K562 (cell line): ENCODE data around the gene B4GALNT4. TPM values are rescaled to one million over a fixed set of nuclear protein-coding genes. Genes with fewer than 3 reads are reported as not detected.

Source experiments
- ATAC-seq: fragments of 200-7000 bp; cut with Tn5 transposase; 3 replicates; pipeline ENCODE4 v1.9.1; 2020; ENCODE audit warnings: moderate library complexity
- BruUV-seq: library from RNA; stranded (reverse); fragments of 400-500 nt; replicated peaks from 2 replicates; lab custom pipeline; 2021; lab: Mats Ljungman, UMichigan
- CTCF ChIA-PET: fragments of 300-600 bp; formaldehyde crosslinking; extraction: SDS; loops from one replicate; lab custom pipeline; 2021; ENCODE audit warnings: low intra/inter-chr PET ratio; lab: Yijun Ruan, JAX
- POLR2A ChIA-PET: fragments of 300-600, 350-650 bp; sonication (Branson Sonifier 250); formaldehyde crosslinking; extraction: SDS; loops from one replicate; lab custom pipeline; 2021; ENCODE audit warnings: antibody characterized with exemption, inconsistent platforms; lab: Yijun Ruan, JAX
- DNase-seq, 4 experiments: peaks; one replicate each; pipeline versions ENCODE4 v3.0.0 to v3.0.0-alpha.2; 2011 to 2018; ENCODE audit warnings: low spot score in 3 of 4, mixed read lengths in 3 of 4; ENCODE audit errors: extremely low read depth in 1 of 4
- FAIRE-seq: peaks from 2 replicates; lab custom pipeline; 2011; peaks lifted over from hg19 to GRCh38; lab: Jason Lieb, UNC
- H2AFZ ChIP-seq: 2 replicates; pipeline ENCODE4 v1.6.0; 2011; ENCODE audit warnings: low read depth, low read length, control low read depth, inconsistent platforms
- H3K27ac ChIP-seq: fragments of 200-600 bp; 3 replicates; pipeline ENCODE4 v1.8.0; 2011; ENCODE audit warnings: low read depth, mild to moderate bottlenecking, control low read depth, inconsistent platforms, low read length, moderate library complexity, mixed read lengths; ENCODE audit errors: extremely low read depth
- H3K27me3 ChIP-seq, 2 experiments: fragments of 300-600 bp in 1 of 2; 2 replicates in 1 of 2; 3 replicates in 1 of 2; pipeline versions ENCODE4 v1.6.0 to v1.8.0; 2011; ENCODE audit warnings: inconsistent platforms in 2 of 2, low read length in 2 of 2, mild to moderate bottlenecking in 1 of 2, mixed read lengths in 1 of 2, moderate library complexity in 1 of 2; ENCODE audit not compliant: control insufficient read depth in 2 of 2, insufficient read depth in 2 of 2
- H3K36me3 ChIP-seq: fragments of 300-600 bp; 3 replicates; pipeline ENCODE4 v1.8.0; 2011; ENCODE audit warnings: mild to moderate bottlenecking, low read length, inconsistent platforms; ENCODE audit not compliant: control insufficient read depth, insufficient read depth
- H3K4me1 ChIP-seq, 2 experiments: fragments of 200-600 bp in 1 of 2; replicated peaks in 1 of 2; 2 replicates in 1 of 2; 3 replicates in 1 of 2; pipeline versions ENCODE4 v1.5.1 to v1.8.0; 2011; ENCODE audit warnings: inconsistent platforms in 2 of 2, low read length in 2 of 2, mild to moderate bottlenecking in 1 of 2, mixed read lengths in 1 of 2, moderate library complexity in 1 of 2; ENCODE audit not compliant: control insufficient read depth in 2 of 2, insufficient read depth in 2 of 2
- H3K4me2 ChIP-seq: 2 replicates; pipeline ENCODE4 v1.6.1; 2011; ENCODE audit warnings: low read length, control low read depth, inconsistent platforms, mixed read lengths; ENCODE audit not compliant: insufficient read depth
- H3K4me3 ChIP-seq: fragments of 200-600 bp; sonication (generic), shearing (Covaris generic); 2 replicates; pipeline ENCODE4 v1.5.1; 2016; ENCODE audit warnings: control low read depth, inconsistent platforms
- H3K79me2 ChIP-seq: fragments of 200-600 bp; 3 replicates; pipeline ENCODE4 v1.8.0; 2011; ENCODE audit warnings: low read length, inconsistent platforms; ENCODE audit not compliant: control insufficient read depth, insufficient read depth
- H3K9ac ChIP-seq, 2 experiments: 2 replicates each; pipeline versions ENCODE4 v1.6.0 to v1.6.1; 2011; ENCODE audit warnings: low read depth in 2 of 2, low read length in 2 of 2, control low read depth in 1 of 2, inconsistent platforms in 1 of 2, mild to moderate bottlenecking in 1 of 2, mixed read lengths in 1 of 2; ENCODE audit not compliant: insufficient read depth in 1 of 2
- H3K9me1 ChIP-seq: one replicate; pipeline ENCODE4 v1.6.0; 2011; ENCODE audit warnings: inconsistent platforms, mild to moderate bottlenecking, low read length, moderate library complexity; ENCODE audit not compliant: control insufficient read depth, insufficient read depth
- H3K9me3 ChIP-seq: replicated peaks from 2 replicates; pipeline ENCODE4 v1.5.1; 2011; ENCODE audit warnings: low read depth, low read length, inconsistent platforms; ENCODE audit not compliant: control insufficient read depth, insufficient read depth
- H4K20me1 ChIP-seq: replicated peaks from 2 replicates; pipeline ENCODE4 v1.6.1; 2011; ENCODE audit warnings: low read length, inconsistent platforms, mixed read lengths; ENCODE audit not compliant: control insufficient read depth, insufficient read depth
- BCOR ChIP-seq: fragments of 450-650 bp; IDR thresholded peaks from 2 replicates; pipeline ENCODE4 v1.6.1; 2016
- CAMTA2 ChIP-seq: fragments of 250-450 bp; sonication (Bioruptor Pico); conservative IDR thresholded peaks from 2 replicates; pipeline ENCODE4 v1.5.1; 2022
- EP400 ChIP-seq: fragments of 450-650 bp; IDR thresholded peaks from 2 replicates; pipeline ENCODE4 v1.6.1; 2017; ENCODE audit warnings: antibody characterized with exemption, mild to moderate bottlenecking, moderate library complexity
- HIVEP1 ChIP-seq: fragments of 250-450 bp; sonication (Bioruptor Pico); IDR thresholded peaks from 2 replicates; pipeline ENCODE4 v1.4.0; 2020; ENCODE audit warnings: mild to moderate bottlenecking
- ILF3 ChIP-seq: fragments of 450-650 bp; IDR thresholded peaks from 2 replicates; pipeline ENCODE4 v1.6.1; 2018; ENCODE audit warnings: antibody characterized with exemption, mild to moderate bottlenecking, moderate library complexity, borderline replicate concordance
- MTA2 ChIP-seq: fragments of 450-650 bp; IDR thresholded peaks from 2 replicates; pipeline ENCODE4 v1.6.1; 2016; ENCODE audit warnings: low read depth
- MYBL2 ChIP-seq, 2 experiments: fragments of 450-650 bp in 1 of 2; sonication (generic) in 1 of 2; formaldehyde crosslinking in 1 of 2; IDR thresholded peaks; 2 replicates each; pipeline versions ENCODE4 v1.6.1 to v1.8.1; 2017 to 2022; ENCODE audit warnings: borderline replicate concordance in 1 of 2, inconsistent platforms in 1 of 2, low read depth in 1 of 2, mild to moderate bottlenecking in 1 of 2, missing genetic modification reagents in 1 of 2, moderate library complexity in 1 of 2
- NFIX ChIP-seq: fragments of 250-450 bp; sonication (Bioruptor Pico); IDR thresholded peaks from 2 replicates; pipeline ENCODE4 v1.4.0; 2020; ENCODE audit warnings: low read depth, mild to moderate bottlenecking, moderate library complexity
- NFRKB ChIP-seq: fragments of 450-650 bp; IDR thresholded peaks from 2 replicates; pipeline ENCODE4 v1.6.1; 2016; ENCODE audit warnings: low read depth
- POU5F1 ChIP-seq: fragments of 150-350 bp; IDR thresholded peaks from 2 replicates; pipeline ENCODE4 v1.6.1; 2014; ENCODE audit warnings: borderline replicate concordance, low read length, low read depth, mild to moderate bottlenecking; ENCODE audit not compliant: partially characterized antibody
- SMARCB1 ChIP-seq: IDR thresholded peaks from 2 replicates; pipeline ENCODE4 v1.6.1; 2011; ENCODE audit warnings: improper control_type of control experiment, low read depth; ENCODE audit not compliant: insufficient read length
- SMARCC2 ChIP-seq: fragments of 450-650 bp; IDR thresholded peaks from 2 replicates; pipeline ENCODE4 v1.6.1; 2017; ENCODE audit warnings: antibody characterized with exemption, moderate library complexity, mild to moderate bottlenecking, low read depth
- TCF3 ChIP-seq: sonication (generic); formaldehyde crosslinking; IDR thresholded peaks from 2 replicates; pipeline ENCODE4 v1.4.0; 2020; ENCODE audit warnings: mild to moderate bottlenecking, missing genetic modification reagents
- ZC3H11A ChIP-seq: IDR thresholded peaks from 2 replicates; pipeline ENCODE4 v1.6.1; 2012; ENCODE audit warnings: low read depth, low read length, improper control_type of control experiment
- ZKSCAN3 ChIP-seq: fragments of 250-450 bp; sonication (Bioruptor Pico); IDR thresholded peaks from 2 replicates; pipeline ENCODE4 v1.4.0; 2020
- ZNF175 ChIP-seq: fragments of 200-800 bp; sonication (Bioruptor generic); IDR thresholded peaks from 2 replicates; pipeline ENCODE4 v1.6.1; 2016; ENCODE audit warnings: low read depth, mild to moderate bottlenecking, missing genetic modification characterization, missing compliant biosample characterization
- ZNF311 ChIP-seq: fragments of 250-450 bp; sonication (Bioruptor Pico); IDR thresholded peaks from 2 replicates; pipeline ENCODE4 v1.4.0; 2020; ENCODE audit warnings: mild to moderate bottlenecking, moderate library complexity
- WGBS: fragments of 100-300 bp; shearing (Covaris generic); methylation state at CpG from one replicate; pipeline ENCODE4 v1.1.6; 2016; ENCODE audit warnings: low coverage, mixed read lengths; ENCODE audit not compliant: insufficient coverage; ENCODE audit errors: missing lambda C conversion rate; 5-methylcytosine and 5-hydroxymethylcytosine counted together
- in situ Hi-C: fragments of 300-500 bp; cut with MboI; formaldehyde crosslinking; loops from 4 replicates; pipeline ENCODE4 v1.15.0; 2018; ENCODE audit warnings: inconsistent platforms, mixed read lengths
- intact Hi-C: fragments of 100-400 bp; cut with micrococcal nuclease; formaldehyde crosslinking; loops from 2 replicates; pipeline ENCODE4 v1.14.2; 2022
- polyA plus RNA-seq, 8 experiments: library from polyadenylated mRNA; depleted of rRNA in 4 of 8; stranded (reverse) in 5 of 8; unstranded in 3 of 8; fragments of >200 nt; fragmentation: Nextera tagmentation in 2 of 8; fragmentation: Illumina TruSeq in 1 of 8; extraction: Ambion mirVana in 2 of 8; extraction: Trizol in 1 of 8; gene quantifications; 2 replicates each; pipeline versions ENCODE4 v1.2.1 to v1.2.3, GENCODE V29; 2011 to 2014; ENCODE audit warnings: inconsistent platforms in 1 of 8, missing spikeins in 1 of 8
- total RNA-seq, 7 experiments: library from RNA; depleted of rRNA in 6 of 7; stranded (reverse); fragments of >200 nt in 6 of 7; fragmentation: Illumina TruSeq in 2 of 7; extraction: Trizol in 2 of 7; gene quantifications; 2 replicates each; pipeline versions ENCODE4 v1.2.1 to v1.2.3, GENCODE V29; 2011 to 2021; ENCODE audit warnings: low replicate concordance in 1 of 7
- TF ChIP-seq, protein P1 (sequence below): fragments of 250-450 bp; sonication (Bioruptor Pico); IDR thresholded peaks from 2 replicates; pipeline ENCODE4 v1.5.0; 2022; ENCODE audit warnings: mild to moderate bottlenecking
- TF ChIP-seq, protein P2 (sequence below): sonication (generic); formaldehyde crosslinking; IDR thresholded peaks from 2 replicates; pipeline ENCODE4 v1.8.0; 2023; ENCODE audit warnings: mild to moderate bottlenecking, missing genetic modification reagents
- TF ChIP-seq, protein P3 (sequence below): fragments of 450-650 bp; IDR thresholded peaks from 2 replicates; pipeline ENCODE4 v1.6.1; 2016; ENCODE audit warnings: missing biosample characterization, missing genetic modification characterization

B4GALNT4 gene
- total and polyA plus RNA-seq, 9 of the 15 experiments (the other 6 are each of a cell fraction or from before 2014, with no cell fraction given): 0.20 to 37.1 (median 10.8) TPM; not detected in 1

DNA sequence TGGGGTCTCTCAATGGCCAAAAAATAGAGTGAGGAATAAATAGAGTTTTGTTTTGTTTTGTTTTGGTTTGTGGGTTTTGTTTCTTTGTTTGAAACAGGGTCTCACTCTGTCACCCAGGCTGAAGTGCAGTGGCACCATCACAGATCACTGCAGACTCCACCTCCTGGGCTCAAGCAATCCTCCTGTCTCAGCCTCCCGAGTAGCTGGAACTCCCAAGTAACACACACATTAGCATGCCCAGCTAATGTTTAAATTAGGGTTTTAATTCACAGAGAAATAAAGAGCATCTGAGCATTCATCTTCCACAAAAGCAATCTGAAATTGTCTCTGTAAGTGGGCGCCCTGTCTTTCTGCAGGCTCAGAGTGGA lies 39.4 kb upstream of the B4GALNT4 start:
- Histone ChIP-seq H3K4me2 (peak overlapping the region; percentile 67), H3K27me3 (no peaks in the 10 kb centered on the region), H3K9ac (peak overlapping the region; percentile 58 to 77), H4K20me1 (no peaks in the 10 kb centered on the region), H3K4me3 (peak overlapping the region; percentile 15; the same call in 1 of the 2 replicates), H3K9me3 (peaks cover 7% of the 10 kb centered on the region; the same call in 1 of the 2 replicates), H3K36me3 (no peaks in the 10 kb centered on the region), H3K27ac (peak overlapping the region; percentile 79), H3K9me1 (no peaks in the 10 kb centered on the region), H2AFZ (no peak overlapping the region), H3K4me1 (peaks cover 49 to 54% of the 10 kb centered on the region in 2 experiments), H3K79me2 (peaks cover 29% of the 10 kb centered on the region)
- ATAC-seq (no peak), DNase-seq (no peak), FAIRE-seq (no peak)
- in situ Hi-C loops: no loop called here
- WGBS: 63% methylated on average over 2 of the region's 2 CpGs
- BruUV-seq: TSS peak; percentile 88
- POLR2A ChIA-PET: interaction anchor here (0.6 to 3.1 kb wide), 18 partner anchors 10 to 1063 kb away, joined by 3 to 21 read pairs (median 4); partner anchors contain the start of genes BET1L and RIC8A
- intact Hi-C loops: loop anchor here (1.0 kb wide), 1 partner anchor 21 kb away; no protein-coding TSS in a partner anchor
- CTCF ChIA-PET: interaction anchor here (0.6 kb wide), 1 partner anchor 23 kb away, joined by 3 read pairs; no protein-coding TSS in a partner anchor
- TF ChIP-seq MYBL2 (IDR thresholded peaks at IDR 0.05; ENCODE audit: low read depth): no peak
- no peak for TF ChIP-seq MYBL2 (CRISPR knock-in tag; IDR thresholded peaks at IDR 0.05; ENCODE audit: borderline replicate concordance)
- no peak for TF ChIP-seq ILF3
- TF ChIP-seq BCOR: peak; percentile 6; the same call in 1 of the 2 replicates
- no peak for TF ChIP-seq ZNF175
- no peak for TF ChIP-seq ZNF311
- TF ChIP-seq EP400: no peak
- no peak for TF ChIP-seq SMARCB1
- TF ChIP-seq POU5F1: no peak
- peak; percentile 32; the same call in 1 of the 2 replicates for TF ChIP-seq SMARCC2
- TF ChIP-seq, protein P1, sequence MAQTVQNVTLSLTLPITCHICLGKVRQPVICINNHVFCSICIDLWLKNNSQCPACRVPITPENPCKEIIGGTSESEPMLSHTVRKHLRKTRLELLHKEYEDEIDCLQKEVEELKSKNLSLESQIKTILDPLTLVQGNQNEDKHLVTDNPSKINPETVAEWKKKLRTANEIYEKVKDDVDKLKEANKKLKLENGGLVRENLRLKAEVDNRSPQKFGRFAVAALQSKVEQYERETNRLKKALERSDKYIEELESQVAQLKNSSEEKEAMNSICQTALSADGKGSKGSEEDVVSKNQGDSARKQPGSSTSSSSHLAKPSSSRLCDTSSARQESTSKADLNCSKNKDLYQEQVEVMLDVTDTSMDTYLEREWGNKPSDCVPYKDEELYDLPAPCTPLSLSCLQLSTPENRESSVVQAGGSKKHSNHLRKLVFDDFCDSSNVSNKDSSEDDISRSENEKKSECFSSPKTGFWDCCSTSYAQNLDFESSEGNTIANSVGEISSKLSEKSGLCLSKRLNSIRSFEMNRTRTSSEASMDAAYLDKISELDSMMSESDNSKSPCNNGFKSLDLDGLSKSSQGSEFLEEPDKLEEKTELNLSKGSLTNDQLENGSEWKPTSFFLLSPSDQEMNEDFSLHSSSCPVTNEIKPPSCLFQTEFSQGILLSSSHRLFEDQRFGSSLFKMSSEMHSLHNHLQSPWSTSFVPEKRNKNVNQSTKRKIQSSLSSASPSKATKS: peak; percentile 13; the same call in 1 of the 2 replicates
- peak; percentile 34 for TF ChIP-seq NFRKB
- no peak for TF ChIP-seq CAMTA2 (CRISPR knock-in tag)
- TF ChIP-seq, protein P2, sequence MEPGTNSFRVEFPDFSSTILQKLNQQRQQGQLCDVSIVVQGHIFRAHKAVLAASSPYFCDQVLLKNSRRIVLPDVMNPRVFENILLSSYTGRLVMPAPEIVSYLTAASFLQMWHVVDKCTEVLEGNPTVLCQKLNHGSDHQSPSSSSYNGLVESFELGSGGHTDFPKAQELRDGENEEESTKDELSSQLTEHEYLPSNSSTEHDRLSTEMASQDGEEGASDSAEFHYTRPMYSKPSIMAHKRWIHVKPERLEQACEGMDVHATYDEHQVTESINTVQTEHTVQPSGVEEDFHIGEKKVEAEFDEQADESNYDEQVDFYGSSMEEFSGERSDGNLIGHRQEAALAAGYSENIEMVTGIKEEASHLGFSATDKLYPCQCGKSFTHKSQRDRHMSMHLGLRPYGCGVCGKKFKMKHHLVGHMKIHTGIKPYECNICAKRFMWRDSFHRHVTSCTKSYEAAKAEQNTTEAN: no peak
- no peak for TF ChIP-seq NFIX
- TF ChIP-seq, protein P3, sequence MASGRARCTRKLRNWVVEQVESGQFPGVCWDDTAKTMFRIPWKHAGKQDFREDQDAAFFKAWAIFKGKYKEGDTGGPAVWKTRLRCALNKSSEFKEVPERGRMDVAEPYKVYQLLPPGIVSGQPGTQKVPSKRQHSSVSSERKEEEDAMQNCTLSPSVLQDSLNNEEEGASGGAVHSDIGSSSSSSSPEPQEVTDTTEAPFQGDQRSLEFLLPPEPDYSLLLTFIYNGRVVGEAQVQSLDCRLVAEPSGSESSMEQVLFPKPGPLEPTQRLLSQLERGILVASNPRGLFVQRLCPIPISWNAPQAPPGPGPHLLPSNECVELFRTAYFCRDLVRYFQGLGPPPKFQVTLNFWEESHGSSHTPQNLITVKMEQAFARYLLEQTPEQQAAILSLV (tag): no peak
- TF ChIP-seq ZC3H11A: no peak
- no peak for TF ChIP-seq TCF3 (CRISPR knock-in tag)
- TF ChIP-seq ZKSCAN3 (CRISPR knock-in tag): no peak
- no peak for TF ChIP-seq HIVEP1 (CRISPR knock-in tag)
- TF ChIP-seq MTA2: no peak
